Mesenchymal stem cell (in vitro differentiated cells and primary cell): ENCODE measurements around the gene KRT25.
A peak's percentile ranks its signal among the peaks of the same experiment; 100 is the strongest.

Experiments
- DNase-seq: peaks from one replicate; pipeline ENCODE4 v3.0.0-alpha.2; 2013
- H2AFZ ChIP-seq: one replicate; pipeline ENCODE4 v1.6.1; 2013; ENCODE audit warnings: low read depth, mild to moderate bottlenecking, control low read depth, inconsistent platforms, low read length, moderate library complexity
- H2AK5ac ChIP-seq: 2 replicates; pipeline ENCODE4 v1.6.1; 2013; ENCODE audit warnings: low read length, moderate library complexity, mild to moderate bottlenecking, inconsistent platforms; ENCODE audit not compliant: severe bottlenecking
- H2BK120ac ChIP-seq: one replicate; pipeline ENCODE4 v1.6.1; 2013; ENCODE audit warnings: low read depth, mild to moderate bottlenecking, inconsistent platforms, low read length, moderate library complexity
- H2BK12ac ChIP-seq, 2 experiments: one replicate each; pipeline ENCODE4 v1.6.1; 2013; ENCODE audit warnings: inconsistent platforms in 2 of 2, low read length in 2 of 2, mild to moderate bottlenecking in 2 of 2, moderate library complexity in 2 of 2, control low read depth in 1 of 2
- H2BK15ac ChIP-seq: one replicate; pipeline ENCODE4 v1.6.1; 2013; ENCODE audit warnings: mild to moderate bottlenecking, low read depth, inconsistent platforms; ENCODE audit not compliant: poor library complexity, severe bottlenecking
- H2BK5ac ChIP-seq: 2 replicates; pipeline ENCODE4 v1.6.1; 2013; ENCODE audit warnings: low read depth, mild to moderate bottlenecking, low read length, control low read depth, inconsistent platforms; ENCODE audit not compliant: poor library complexity, severe bottlenecking
- H3K14ac ChIP-seq, 2 experiments: one replicate each; pipeline ENCODE4 v1.6.1; 2013; ENCODE audit warnings: inconsistent platforms in 2 of 2, low read length in 2 of 2, control low read depth in 1 of 2, mild to moderate bottlenecking in 1 of 2, moderate library complexity in 1 of 2
- H3K18ac ChIP-seq, 2 experiments: one replicate each; pipeline ENCODE4 v1.6.1; 2013; ENCODE audit warnings: inconsistent platforms in 2 of 2, low read length in 2 of 2, control low read depth in 1 of 2, low read depth in 1 of 2, mild to moderate bottlenecking in 1 of 2
- H3K23ac ChIP-seq, 2 experiments: one replicate each; pipeline ENCODE4 v1.6.1; 2013; ENCODE audit warnings: inconsistent platforms in 2 of 2, low read length in 2 of 2, mild to moderate bottlenecking in 2 of 2, moderate library complexity in 2 of 2, control low read depth in 1 of 2
- H3K27ac ChIP-seq: 2 replicates; pipeline ENCODE4 v1.5.1; 2013; ENCODE audit warnings: mild to moderate bottlenecking, moderate library complexity, low read length, control low read depth, inconsistent platforms; ENCODE audit not compliant: poor library complexity, severe bottlenecking
- H3K27me3 ChIP-seq, 2 experiments: 2 replicates each; pipeline versions ENCODE4 v1.6.1 to v1.7.0; 2013; ENCODE audit warnings: low read length in 2 of 2, mild to moderate bottlenecking in 2 of 2, moderate library complexity in 2 of 2, control low read depth in 1 of 2, inconsistent platforms in 1 of 2; ENCODE audit not compliant: control insufficient read depth in 1 of 2, insufficient read depth in 1 of 2
- H3K36me3 ChIP-seq, 2 experiments: 2 replicates each; pipeline versions ENCODE4 v1.6.1 to v1.7.0; 2013; ENCODE audit warnings: low read length in 2 of 2, control low read depth in 1 of 2, inconsistent platforms in 1 of 2, low read depth in 1 of 2, mild to moderate bottlenecking in 1 of 2; ENCODE audit not compliant: insufficient read depth in 2 of 2, control insufficient read depth in 1 of 2
- H3K4ac ChIP-seq, 2 experiments: one replicate each; pipeline ENCODE4 v1.6.1; 2013; ENCODE audit warnings: inconsistent platforms in 2 of 2, low read length in 2 of 2, mild to moderate bottlenecking in 2 of 2, moderate library complexity in 2 of 2, control low read depth in 1 of 2, low read depth in 1 of 2
- H3K4me1 ChIP-seq: 2 replicates; pipeline ENCODE4 v1.6.1; 2013; ENCODE audit warnings: low read depth, low read length, control low read depth; ENCODE audit not compliant: control insufficient read depth, insufficient read depth
- H3K4me2 ChIP-seq: 2 replicates; pipeline ENCODE4 v1.6.1; 2013; ENCODE audit warnings: low read length, mild to moderate bottlenecking, inconsistent platforms; ENCODE audit not compliant: poor library complexity, severe bottlenecking
- H3K4me3 ChIP-seq, 2 experiments: 2 replicates each; pipeline versions ENCODE4 v1.5.1 to v1.7.0; 2013; ENCODE audit warnings: low read length in 2 of 2, mild to moderate bottlenecking in 2 of 2, control low read depth in 1 of 2, low read depth in 1 of 2; ENCODE audit not compliant: insufficient read depth in 1 of 2
- H3K79me1 ChIP-seq: replicated peaks from 2 replicates; pipeline ENCODE4 v1.6.1; 2013; ENCODE audit warnings: mild to moderate bottlenecking, control low read depth, low read length, inconsistent platforms; ENCODE audit not compliant: poor library complexity, severe bottlenecking
- H3K9ac ChIP-seq: 2 replicates; pipeline ENCODE4 v1.7.0; 2013; ENCODE audit warnings: mild to moderate bottlenecking, low read length, moderate library complexity
- H3K9me3 ChIP-seq: 2 replicates; pipeline ENCODE4 v1.7.0; 2013; ENCODE audit warnings: mild to moderate bottlenecking, low read length; ENCODE audit not compliant: control insufficient read depth
- H4K8ac ChIP-seq: one replicate; pipeline ENCODE4 v1.6.1; 2013; ENCODE audit warnings: inconsistent platforms, mild to moderate bottlenecking, low read length, moderate library complexity
- H4K91ac ChIP-seq: one replicate; pipeline ENCODE4 v1.6.1; 2013; ENCODE audit warnings: mild to moderate bottlenecking, low read length, inconsistent platforms
- WGBS: methylation state at CpG from one replicate; pipeline ENCODE4 v1.1.7; 2013; ENCODE audit warnings: mixed read lengths; 5-methylcytosine and 5-hydroxymethylcytosine counted together

The KRT25 gene

GRCh38 chr17:40779181-40779909 is 24.2 kb upstream of the KRT25 start:
- Histone ChIP-seq H3K4ac (no peak overlapping the region), H3K79me1 (no peaks in the 10 kb centered on the region), H2BK12ac (no peak overlapping the region), H3K36me3 (no peaks in the 10 kb centered on the region), H2AK5ac (no peak overlapping the region), H2BK15ac (no peak overlapping the region), H3K9ac (no peak overlapping the region), H2AFZ (no peak overlapping the region), H3K27ac (no peak overlapping the region), H3K23ac (no peak overlapping the region), H3K14ac (no peak overlapping the region), H2BK5ac (no peak overlapping the region), H3K27me3 (peaks cover 0 to 35% of the 10 kb centered on the region in 2 experiments), H4K91ac (no peak overlapping the region), H4K8ac (no peak overlapping the region), H2BK120ac (no peak overlapping the region), H3K4me1 (no peaks in the 10 kb centered on the region), H3K18ac (no peak overlapping the region), H3K4me3 (peak overlapping the region in 1 of 2 experiments; percentile 30), H3K4me2 (no peak overlapping the region), H3K9me3 (no peaks in the 10 kb centered on the region)
- WGBS = 65% methylated on average over 35 of the region's 37 CpGs
- DNase-seq = no peak

GRCh38 chr17:40778461-40778860 is 23.3 kb upstream of the KRT25 start:
- Histone ChIP-seq H3K18ac (no peak overlapping the region), H2BK15ac (no peak overlapping the region), H2BK12ac (no peak overlapping the region), H3K27ac (no peak overlapping the region), H3K4me1 (no peaks in the 10 kb centered on the region), H3K4me2 (no peak overlapping the region), H2BK5ac (no peak overlapping the region), H2AK5ac (no peak overlapping the region), H4K91ac (no peak overlapping the region), H2AFZ (no peak overlapping the region), H3K79me1 (no peaks in the 10 kb centered on the region), H4K8ac (no peak overlapping the region), H2BK120ac (no peak overlapping the region), H3K14ac (no peak overlapping the region), H3K4ac (no peak overlapping the region), H3K27me3 (peaks cover 0 to 35% of the 10 kb centered on the region in 2 experiments), H3K4me3 (no peak overlapping the region), H3K9ac (no peak overlapping the region), H3K9me3 (no peaks in the 10 kb centered on the region), H3K23ac (no peak overlapping the region), H3K36me3 (no peaks in the 10 kb centered on the region)
- no peak for DNase-seq
- WGBS = 85% methylated on average over 2 of the region's 5 CpGs

- H3K4me1 ChIP-seq = no peaks in the 10 kb centered on the region
- H2BK15ac ChIP-seq = no peak overlapping the region
- no peak overlapping the region for H4K8ac ChIP-seq
- H3K14ac ChIP-seq = no peak overlapping the region
- no peaks in the 10 kb centered on the region for H3K79me1 ChIP-seq
- no peak overlapping the region for H3K4ac ChIP-seq
- no peak for DNase-seq
- no peak overlapping the region for H3K9ac ChIP-seq
- no peak overlapping the region for H2BK5ac ChIP-seq
- WGBS = 100% methylated on average over 1 of the region's 3 CpGs
- H4K91ac ChIP-seq = no peak overlapping the region
- H3K27me3 ChIP-seq = peaks cover 0 to 35% of the 10 kb centered on the region in 2 experiments
- no peak overlapping the region for H2AK5ac ChIP-seq
- no peak overlapping the region for H3K18ac ChIP-seq
- no peak overlapping the region for H3K4me3 ChIP-seq
- no peak overlapping the region for H3K4me2 ChIP-seq
- H2BK12ac ChIP-seq = no peak overlapping the region
- H3K27ac ChIP-seq = no peak overlapping the region
- H2BK120ac ChIP-seq = no peak overlapping the region
- H3K23ac ChIP-seq = no peak overlapping the region
- H3K9me3 ChIP-seq = no peaks in the 10 kb centered on the region
- no peaks in the 10 kb centered on the region for H3K36me3 ChIP-seq
- H2AFZ ChIP-seq = no peak overlapping the region
Measured at GRCh38 chr17:40777971-40778370, 22.8 kb upstream of the KRT25 start.

GRCh38 chr17:40777459-40777858 is 22.3 kb upstream of the KRT25 start:
- no peak overlapping the region for H2AFZ ChIP-seq
- WGBS = 71% methylated on average over 5 of the region's 7 CpGs
- H3K18ac ChIP-seq = no peak overlapping the region
- H2BK120ac ChIP-seq = no peak overlapping the region
- no peak overlapping the region for H3K9ac ChIP-seq
- H3K36me3 ChIP-seq = no peaks in the 10 kb centered on the region
- no peak overlapping the region for H3K27ac ChIP-seq
- H3K23ac ChIP-seq = no peak overlapping the region
- no peaks in the 10 kb centered on the region for H3K79me1 ChIP-seq
- no peak overlapping the region for H3K4ac ChIP-seq
- H4K91ac ChIP-seq = no peak overlapping the region
- no peaks in the 10 kb centered on the region for H3K9me3 ChIP-seq
- no peak overlapping the region for H2BK12ac ChIP-seq
- no peak overlapping the region for H2AK5ac ChIP-seq
- H3K4me1 ChIP-seq = no peaks in the 10 kb centered on the region
- H3K14ac ChIP-seq = no peak overlapping the region
- H4K8ac ChIP-seq = no peak overlapping the region
- peaks cover 0 to 35% of the 10 kb centered on the region in 2 experiments for H3K27me3 ChIP-seq
- H2BK15ac ChIP-seq = no peak overlapping the region
- no peak for DNase-seq
- no peak overlapping the region for H3K4me3 ChIP-seq
- H2BK5ac ChIP-seq = no peak overlapping the region
- H3K4me2 ChIP-seq = no peak overlapping the region
